Epithelial cell of esophagus (primary cell): ENCODE measurements around the gene DUSP3.

Source experiments
- DNase-seq: peaks from one replicate; pipeline ENCODE4 v3.0.0; 2010; ENCODE audit warnings: low read depth
- H3K4me3 ChIP-seq: 2 replicates; pipeline ENCODE4 v1.5.1; 2011; ENCODE audit warnings: mild to moderate bottlenecking, low read length, control low read depth
- TF ChIP-seq, protein P1 (sequence below): IDR thresholded peaks from 2 replicates; pipeline ENCODE4 v1.5.1; 2011; ENCODE audit warnings: low read depth, mild to moderate bottlenecking, low read length, control low read depth, inconsistent platforms; ENCODE audit not compliant: insufficient read depth; ENCODE audit errors: missing control alignments

Gene DUSP3

DNA sequence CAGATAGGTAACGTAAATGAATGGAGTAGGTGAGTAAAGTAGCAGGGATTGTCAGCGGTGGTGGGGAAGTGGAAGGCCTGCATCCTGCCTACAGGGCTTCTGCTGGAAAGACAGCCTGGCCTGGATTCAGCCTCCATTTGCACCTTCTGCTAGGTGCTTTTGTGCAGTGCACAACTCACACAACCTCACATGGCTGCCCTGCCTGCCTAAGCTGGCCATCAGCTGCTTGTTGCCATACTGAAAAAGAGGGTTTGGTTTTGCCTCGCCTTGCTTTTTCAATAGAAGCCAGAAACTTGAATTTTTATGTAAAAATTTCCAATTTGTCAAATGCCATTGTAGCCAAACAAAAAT, 56.5 kb downstream of the DUSP3 start:
- H3K4me3 ChIP-seq: no peak overlapping the region
- DNase-seq: no peak
- TF ChIP-seq, protein P1, sequence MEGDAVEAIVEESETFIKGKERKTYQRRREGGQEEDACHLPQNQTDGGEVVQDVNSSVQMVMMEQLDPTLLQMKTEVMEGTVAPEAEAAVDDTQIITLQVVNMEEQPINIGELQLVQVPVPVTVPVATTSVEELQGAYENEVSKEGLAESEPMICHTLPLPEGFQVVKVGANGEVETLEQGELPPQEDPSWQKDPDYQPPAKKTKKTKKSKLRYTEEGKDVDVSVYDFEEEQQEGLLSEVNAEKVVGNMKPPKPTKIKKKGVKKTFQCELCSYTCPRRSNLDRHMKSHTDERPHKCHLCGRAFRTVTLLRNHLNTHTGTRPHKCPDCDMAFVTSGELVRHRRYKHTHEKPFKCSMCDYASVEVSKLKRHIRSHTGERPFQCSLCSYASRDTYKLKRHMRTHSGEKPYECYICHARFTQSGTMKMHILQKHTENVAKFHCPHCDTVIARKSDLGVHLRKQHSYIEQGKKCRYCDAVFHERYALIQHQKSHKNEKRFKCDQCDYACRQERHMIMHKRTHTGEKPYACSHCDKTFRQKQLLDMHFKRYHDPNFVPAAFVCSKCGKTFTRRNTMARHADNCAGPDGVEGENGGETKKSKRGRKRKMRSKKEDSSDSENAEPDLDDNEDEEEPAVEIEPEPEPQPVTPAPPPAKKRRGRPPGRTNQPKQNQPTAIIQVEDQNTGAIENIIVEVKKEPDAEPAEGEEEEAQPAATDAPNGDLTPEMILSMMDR: no peak

DNA sequence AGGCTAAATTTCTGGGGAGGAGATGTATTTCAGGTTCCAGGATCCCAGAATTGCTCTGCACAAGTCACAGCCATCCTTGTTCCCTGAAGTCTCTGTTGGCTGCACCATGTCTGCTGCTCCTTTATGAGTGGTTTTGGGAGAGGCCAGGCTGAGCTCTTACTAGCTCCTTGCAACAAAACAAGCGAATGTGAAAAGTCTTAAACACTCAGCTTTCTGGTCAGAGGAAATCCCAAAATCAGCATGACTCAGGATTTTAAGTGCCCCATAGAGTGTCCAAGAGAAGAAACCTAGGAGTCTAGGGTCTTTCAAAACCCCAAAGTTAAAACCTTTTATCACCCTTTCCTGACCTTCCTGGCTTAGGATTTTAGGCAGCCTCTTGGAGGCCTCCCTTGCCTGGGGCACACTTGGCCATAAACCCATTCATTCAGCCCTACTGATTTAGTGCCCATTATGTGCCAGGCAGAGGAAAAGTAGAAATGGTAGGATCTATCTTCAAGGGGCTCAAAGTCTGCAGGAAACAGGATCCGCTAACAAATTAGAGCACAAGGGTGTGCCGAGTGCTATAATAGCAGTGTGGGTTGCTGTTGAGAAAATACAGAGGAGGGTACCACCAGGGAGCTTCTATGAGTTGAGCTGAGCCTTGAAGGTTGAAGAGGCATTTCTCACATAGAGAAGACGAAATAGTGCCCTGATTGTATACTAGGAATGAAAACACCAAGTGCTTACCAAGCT, 57.1 kb downstream of the DUSP3 start:
- no peak overlapping the region for H3K4me3 ChIP-seq
- no peak for DNase-seq
- TF ChIP-seq, protein P1: no peak

DNA sequence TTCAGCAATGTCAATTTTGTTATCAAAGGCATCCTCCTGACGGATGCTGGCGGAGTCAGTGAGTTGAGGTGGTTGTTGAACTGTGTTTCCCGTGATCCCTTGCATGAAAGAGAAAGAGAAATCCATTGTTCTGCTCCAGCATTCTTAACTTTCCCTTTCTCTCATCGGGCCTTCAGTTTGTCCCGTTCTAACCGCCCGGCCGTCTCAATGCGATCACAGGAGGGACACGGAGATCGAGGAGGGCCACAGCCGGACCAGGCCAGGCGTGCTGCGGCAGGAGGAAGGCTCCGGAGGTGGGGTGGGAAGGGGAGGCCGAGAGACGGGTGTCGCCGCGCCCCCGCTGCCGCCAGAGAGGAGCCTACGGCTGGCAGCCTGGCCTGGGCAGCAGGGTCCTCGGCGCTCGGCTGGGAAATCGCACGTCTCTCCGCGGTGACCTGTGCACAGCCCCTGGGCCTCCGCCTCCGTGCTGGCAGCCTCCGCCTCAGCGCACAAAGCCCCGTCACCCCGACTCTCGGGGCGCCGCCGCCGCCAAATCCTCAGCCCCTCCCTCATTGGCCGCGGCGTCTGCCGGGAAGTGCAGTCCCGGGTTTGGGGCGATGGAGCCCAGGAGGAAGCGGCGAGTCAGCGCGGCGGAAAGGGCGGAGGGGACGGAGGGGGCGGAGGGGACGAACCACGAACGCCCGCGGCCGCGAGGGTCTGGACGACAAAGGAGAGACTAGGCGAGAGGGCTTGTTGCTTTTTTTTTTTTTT, 58.3 kb downstream of the DUSP3 start:
- peak overlapping the region; percentile 51 for H3K4me3 ChIP-seq
- peak; percentile 58 for DNase-seq
- TF ChIP-seq, protein P1: no peak

DNA sequence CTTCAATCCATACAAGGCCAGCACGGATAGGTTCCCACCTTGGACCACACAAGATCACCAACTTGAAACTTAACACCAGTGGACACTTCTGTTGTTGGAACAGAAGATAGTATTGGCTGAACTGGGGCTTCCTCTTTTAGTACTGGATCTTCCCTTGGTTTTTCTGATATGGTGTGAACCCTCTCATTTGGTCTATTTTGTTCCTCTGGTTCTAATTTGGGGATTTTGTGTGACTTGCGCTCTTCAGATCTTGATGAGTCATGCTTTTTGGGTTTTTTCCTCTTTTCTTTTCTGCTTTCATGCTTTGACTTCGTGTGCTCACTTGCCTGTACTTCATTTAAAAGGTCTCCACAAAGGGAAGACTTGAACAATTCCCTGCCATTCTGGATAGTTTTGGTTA, 59.2 kb downstream of the DUSP3 start:
- TF ChIP-seq, protein P1: no peak
- no peak for DNase-seq
- no peak overlapping the region for H3K4me3 ChIP-seq

DNA sequence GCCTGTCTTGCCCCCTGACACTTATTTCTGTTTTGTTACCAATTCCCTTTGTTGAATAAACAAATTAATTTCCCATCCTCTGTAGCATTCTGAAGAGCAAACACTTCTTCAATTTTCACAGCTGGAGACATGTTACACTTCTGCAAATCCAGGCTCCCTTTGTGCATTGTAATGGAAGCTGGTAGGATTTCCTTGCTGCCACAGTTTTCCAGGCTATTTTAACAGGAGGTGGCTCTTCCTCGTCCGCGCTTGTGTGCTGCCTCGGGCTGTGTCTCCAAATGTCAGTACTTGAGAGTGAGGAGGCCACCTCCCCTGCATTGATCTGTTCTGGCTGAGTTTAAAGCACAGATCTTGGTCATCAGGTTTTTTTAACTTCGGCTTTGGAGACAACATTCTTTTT, 60.2 kb downstream of the DUSP3 start:
- H3K4me3 ChIP-seq: no peak overlapping the region

DNA sequence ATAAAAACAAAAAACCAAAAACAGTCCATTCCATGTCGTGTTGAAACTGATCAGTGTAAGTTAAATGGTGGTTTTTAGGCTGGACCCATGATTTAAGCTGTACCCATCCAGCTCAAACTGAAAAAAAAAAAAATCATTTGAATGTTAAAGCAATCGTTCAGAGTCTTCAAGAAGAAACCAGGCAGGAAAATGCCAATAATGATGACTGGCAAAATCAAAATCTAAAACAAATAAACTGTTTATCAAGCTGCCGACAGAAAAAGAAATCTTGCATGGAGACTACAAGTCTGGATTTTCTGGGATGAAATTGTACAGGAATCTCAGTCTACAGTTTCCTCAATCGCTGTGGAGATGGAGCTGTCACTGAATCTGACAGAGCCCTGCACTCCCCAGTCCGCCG, 60.9 kb downstream of the DUSP3 start:
- no peak for DNase-seq
- TF ChIP-seq, protein P1: no peak

More for the DNA sequence above, 60.2 kb downstream of the DUSP3 start:
- DNase-seq: no peak
- TF ChIP-seq, protein P1: no peak

More for the DNA sequence above, 60.9 kb downstream of the DUSP3 start:
- H3K4me3 ChIP-seq: no peak overlapping the region
